Ovary (tissue), 9 donors: Measurements from ENCODE around the gene CTBS. TPM values are rescaled to one million over a fixed set of nuclear protein-coding genes. Genes with fewer than 3 reads are reported as not detected.

Experiments
- DNase-seq, 5 donors: peaks; one replicate each; pipeline ENCODE4 v3.0.0-alpha.2; 2019 to 2020
- H3K27ac ChIP-seq, 2 donors: fragments of 200-600 bp; one replicate each; pipeline versions ENCODE4 v1.5.1 to v1.8.0; 2019 to 2022
- H3K27me3 ChIP-seq: fragments of 200-600 bp; one replicate; pipeline ENCODE4 v1.8.0; 2022
- H3K36me3 ChIP-seq: fragments of 200-600 bp; sonication (generic); one replicate; pipeline ENCODE4 v1.5.1; 2019
- H3K4me1 ChIP-seq: one replicate; pipeline ENCODE4 v1.8.1; 2013; ENCODE audit warnings: mild to moderate bottlenecking, moderate library complexity; ENCODE audit not compliant: insufficient read depth
- H3K4me3 ChIP-seq: fragments of 200-600 bp; sonication (generic); one replicate; pipeline ENCODE4 v1.5.1; 2017
- H3K9me3 ChIP-seq, 2 donors: fragments of 200-600 bp in 1 of 2; sonication (generic) in 1 of 2; one replicate each; pipeline versions ENCODE4 v1.5.1 to v1.8.1; 2013 to 2019; ENCODE audit warnings: mild to moderate bottlenecking in 1 of 2, moderate library complexity in 1 of 2
- CTCF ChIP-seq, 3 donors: fragments of 450-650 bp in 2 of 3; fragments of 200-600 bp in 1 of 3; IDR thresholded peaks; one replicate each; pipeline versions ENCODE4 v1.5.1 to v1.8.0; 2016 to 2022; ENCODE audit warnings: antibody characterized with exemption in 3 of 3, mild to moderate bottlenecking in 1 of 3
- EP300 ChIP-seq: sonication (generic); formaldehyde crosslinking; IDR thresholded peaks from one replicate; pipeline ENCODE4 v1.6.1; 2017; ENCODE audit warnings: antibody characterized with exemption
- POLR2A ChIP-seq: fragments of 450-650 bp; IDR thresholded peaks from one replicate; pipeline ENCODE4 v1.6.1; 2017; ENCODE audit warnings: antibody characterized with exemption, mild to moderate bottlenecking, moderate library complexity
- WGBS, 3 donors: extraction: QIAGEN DNeasy Blood & Tissue Kit in 1 of 3; methylation state at CpG; one replicate each; pipeline versions ENCODE4 v1.1.5 to v1.1.7; 2013 to 2017; 5-methylcytosine and 5-hydroxymethylcytosine counted together
- intact Hi-C, 4 donors: fragments of 100-400 bp; cut with DNase I; formaldehyde crosslinking; loops; one replicate each; pipeline versions ENCODE4 v1.11.0 to v1.15.1; 2022 to 2023
- polyA plus RNA-seq, 2 donors: library from polyadenylated mRNA; stranded (reverse); fragments of 200-250 nt in 1 of 2; fragments of 350-450 nt in 1 of 2; fragmentation: Illumina TruSeq in 1 of 2; extraction: RNeasy Lipid Tissue Mini Kit (QIAGEN cat#74804) in 1 of 2; gene quantifications; one replicate each; pipeline ENCODE4 v1.2.3, GENCODE V29; 2013 to 2014
- total RNA-seq, 7 donors: library from RNA; depleted of rRNA in 2 of 7; stranded (reverse); fragments of >200 nt in 2 of 7; fragmentation: NEBNext Ultra II Directional in 3 of 7; extraction: Animal tissue kit (Norgen Biotek cat#: 25700) in 3 of 7; gene quantifications; one replicate each; pipeline versions ENCODE4 v1.1.0 to v1.2.4, GENCODE V29; 2016 to 2023
- donor health status: DM: no; HTN: no; CAD: no; lungs with moderate emphysema.
- donor health status: DM: no; HTN: no; CAD: no.
- donor health status: Bipolar disorder and iron deficiency.
- donor health status: DM: yes; HTN: yes; CAD: no.
- donor health status: DM: no; HTN: no; CAD: no.
- donor health status: DM: yes; HTN: yes; CAD: no.

The CTBS gene
- total and polyA plus RNA-seq, 9 donors, result 8.7 to 27.5 (median 11.9) TPM

- Histone ChIP-seq H3K4me3 (no peak overlapping the region), H3K27ac (no peak overlapping the region), H3K36me3 (no peaks in the 10 kb centered on the region), H3K27me3 (no peaks in the 10 kb centered on the region), H3K9me3 (no peaks in the 10 kb centered on the region), H3K4me1 (no peaks in the 10 kb centered on the region)
- TF ChIP-seq CTCF (IDR thresholded peaks at IDR 0.05) (no peak), POLR2A (no peak), EP300 (no peak)
- 86 to 95% (median 89%) methylated on average over 1 of the region's 1 CpG for WGBS, 3 donors
- intact Hi-C loops, result no loop called here
- no peak for DNase-seq
Measured at GRCh38 chr1:84525779-84526178, 48.5 kb downstream of the CTBS start.

GRCh38 chr1:84524590-84524989, 49.6 kb downstream of the CTBS start:
- intact Hi-C loops, result no loop called here
- TF ChIP-seq POLR2A (no peak), EP300 (no peak), CTCF (IDR thresholded peaks at IDR 0.05) (no peak)
- no peak overlapping the region for H3K27ac ChIP-seq
- no peaks in the 10 kb centered on the region for H3K9me3 ChIP-seq
- no peak overlapping the region for H3K4me3 ChIP-seq
- H3K36me3 ChIP-seq, result no peaks in the 10 kb centered on the region
- no peak for DNase-seq
- no peaks in the 10 kb centered on the region for H3K27me3 ChIP-seq
- H3K4me1 ChIP-seq, result no peaks in the 10 kb centered on the region

- Histone ChIP-seq H3K27me3 (no peaks in the 10 kb centered on the region), H3K27ac (no peak overlapping the region)
- intact Hi-C loops, result no loop called here
Measured at GRCh38 chr1:84510668-84511067, 63.6 kb downstream of the CTBS start.

GRCh38 chr1:84510165-84510564, 64.1 kb downstream of the CTBS start:
- DNase-seq, result no peak
- no peak overlapping the region for H3K27ac ChIP-seq
- H3K27me3 ChIP-seq, result no peaks in the 10 kb centered on the region
- no peaks in the 10 kb centered on the region for H3K36me3 ChIP-seq
- TF ChIP-seq EP300, result no peak
- TF ChIP-seq CTCF (IDR thresholded peaks at IDR 0.05), result no peak
- no peak for TF ChIP-seq POLR2A
- no peaks in the 10 kb centered on the region for H3K4me1 ChIP-seq
- 51 to 74% (median 71%) methylated on average over 2 of the region's 2 CpGs for whole genome bisulfite sequencing, 3 donors
- H3K9me3 ChIP-seq, result no peaks in the 10 kb centered on the region
- H3K4me3 ChIP-seq, result no peak overlapping the region
- intact Hi-C loops, result no loop called here

More at GRCh38 chr1:84510668-84511067, 63.6 kb downstream of the CTBS start:
- DNase-seq, result no peak
- WGBS, 3 donors, result 94 to 95% (median 95%) methylated on average over 3 of the region's 3 CpGs
- Histone ChIP-seq H3K36me3 (no peaks in the 10 kb centered on the region), H3K4me3 (no peak overlapping the region), H3K4me1 (no peaks in the 10 kb centered on the region), H3K9me3 (no peaks in the 10 kb centered on the region)
- TF ChIP-seq CTCF (IDR thresholded peaks at IDR 0.05) (no peak), POLR2A (no peak), EP300 (no peak)

- WGBS, 3 donors, result 94 to 97% (median 96%) methylated on average over 4 of the region's 4 CpGs
- TF ChIP-seq EP300 (no peak), POLR2A (no peak), CTCF (IDR thresholded peaks at IDR 0.05) (no peak)
- Histone ChIP-seq H3K4me3 (no peak overlapping the region), H3K36me3 (no peaks in the 10 kb centered on the region), H3K9me3 (no peaks in the 10 kb centered on the region), H3K4me1 (peaks cover 1% of the 10 kb centered on the region), H3K27me3 (no peaks in the 10 kb centered on the region), H3K27ac (no peak overlapping the region)
- intact Hi-C loops, result loop anchor here in 3 of 4 donors (10.0 kb wide), 2 partner anchors 56 to 66 kb away; partner anchors contain the start of gene CTBS (in 2 of the 3)
- no peak for DNase-seq
Measured at GRCh38 chr1:84509029-84509428, 65.2 kb downstream of the CTBS start.
